Lower leg skin (tissue), 3 donors: ENCODE results near the gene TCEANC2.

Source experiments
- CTCF ChIP-seq, 3 donors: fragments of 450-650 bp; IDR thresholded peaks; one replicate each; pipeline ENCODE4 v1.5.1; 2016; ENCODE audit warnings: antibody characterized with exemption in 3 of 3, mild to moderate bottlenecking in 3 of 3, moderate library complexity in 2 of 3
- POLR2A ChIP-seq, 2 donors: fragments of 450-650 bp; IDR thresholded peaks; one replicate each; pipeline ENCODE4 v1.6.1; 2016 to 2017; ENCODE audit warnings: antibody characterized with exemption in 2 of 2, mild to moderate bottlenecking in 1 of 2, moderate library complexity in 1 of 2

- TF ChIP-seq CTCF (IDR thresholded peaks at IDR 0.05) (no peak), POLR2A (IDR thresholded peaks at IDR 0.05) (no peak)
Measured at GRCh38 chr1:54136269-54136896, 83.0 kb downstream of the TCEANC2 start.
